GM12878 (cell line): ENCODE results near the gene ZNF324.
A peak's percentile ranks its signal among the peaks of the same experiment; 100 is the strongest.

Source experiments
- CHD2 ChIP-seq: IDR thresholded peaks from 2 replicates; pipeline ENCODE4 v1.6.1; 2011; ENCODE audit warnings: low read depth, low read length, improper control_type of control experiment, borderline replicate concordance
- CREB1 ChIP-seq: IDR thresholded peaks from 2 replicates; pipeline ENCODE4 v1.6.1; 2012; ENCODE audit warnings: low read depth, mild to moderate bottlenecking, inconsistent platforms
- CTCF ChIP-seq, 3 experiments: IDR thresholded peaks in 2 of 3; conservative IDR thresholded peaks in 1 of 3; 2 replicates each; pipeline ENCODE4 v1.5.1; 2011; ENCODE audit warnings: low read depth in 3 of 3, low read length in 3 of 3, mild to moderate bottlenecking in 3 of 3, control low read depth in 2 of 3, moderate library complexity in 2 of 3, inconsistent platforms in 1 of 3, mixed read lengths in 1 of 3; ENCODE audit not compliant: control insufficient read depth in 2 of 3, insufficient read depth in 1 of 3; ENCODE audit errors: extremely low read depth in 1 of 3
- MXI1 ChIP-seq: fragments of 150-350 bp; IDR thresholded peaks from 2 replicates; pipeline ENCODE4 v1.6.1; 2011; ENCODE audit warnings: low read depth, mild to moderate bottlenecking, inconsistent platforms, low read length, improper control_type of control experiment
- MYC ChIP-seq: IDR thresholded peaks from 2 replicates; pipeline ENCODE4 v1.6.1; 2011; ENCODE audit warnings: mild to moderate bottlenecking, low read length, moderate library complexity, inconsistent platforms; ENCODE audit not compliant: insufficient read depth, insufficient replicate concordance, insufficient read length, severe bottlenecking
- NFIC ChIP-seq: IDR thresholded peaks from 2 replicates; pipeline ENCODE4 v1.6.1; 2012; ENCODE audit warnings: low read depth, mild to moderate bottlenecking, inconsistent platforms, low read length, moderate library complexity
- POLR2A ChIP-seq: IDR thresholded peaks from 2 replicates; pipeline ENCODE4 v1.6.1; 2011; ENCODE audit warnings: low read depth, mild to moderate bottlenecking, low read length
- RCOR1 ChIP-seq: conservative IDR thresholded peaks from 2 replicates; pipeline ENCODE4 v1.6.1; 2012; ENCODE audit warnings: low read depth, low read length, improper control_type of control experiment
- TAF1 ChIP-seq: IDR thresholded peaks from 2 replicates; pipeline ENCODE4 v1.6.1; 2011; ENCODE audit warnings: mild to moderate bottlenecking, low read depth, low read length, borderline replicate concordance
- TCF7 ChIP-seq: IDR thresholded peaks from 2 replicates; pipeline ENCODE4 v1.6.1; 2014; ENCODE audit warnings: antibody characterized with exemption, borderline replicate concordance
- YY1 ChIP-seq: IDR thresholded peaks from 2 replicates; pipeline ENCODE4 v1.6.1; 2011; ENCODE audit warnings: low read depth, mild to moderate bottlenecking, low read length

DNA sequence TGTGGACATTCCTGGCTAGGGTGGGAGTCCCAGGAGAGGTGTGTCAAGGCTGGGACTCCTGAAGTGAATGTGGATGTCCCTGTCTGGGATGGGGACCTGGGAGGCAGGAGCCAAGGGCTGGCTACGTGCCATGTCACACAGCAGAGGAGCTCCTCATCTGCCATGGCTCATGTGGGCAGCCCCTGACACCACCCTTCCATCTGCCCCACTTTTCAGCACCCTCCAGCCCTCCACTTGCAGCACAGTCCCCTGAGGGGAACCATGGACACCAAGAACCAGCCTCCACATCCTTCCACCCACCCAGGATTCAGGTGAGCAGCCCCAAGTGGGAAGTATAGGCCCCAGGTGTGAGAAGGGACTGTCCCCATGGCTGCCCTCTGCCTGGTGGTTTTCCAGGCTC lies 11.0 kb downstream of the ZNF324 start:
- TF ChIP-seq CTCF (IDR thresholded peaks at IDR 0.05 in 2 of 3, conservative IDR thresholded peaks at IDR 0.05 in 1 of 3; ENCODE audit: control insufficient read depth in 2 of 3, extremely low read depth in 1 of 3, insufficient read depth in 1 of 3, low read depth in 3 of 3, low read length in 3 of 3) (no peak), YY1 (no peak), TCF7 (no peak), RCOR1 (no peak), CREB1 (no peak), NFIC (no peak), CHD2 (no peak), MYC (no peak), TAF1 (no peak), POLR2A (0 out of 2 replicates have a peak, but pooled peaks have one; percentile 13), MXI1 (no peak)
